GM12801 (cell line): ENCODE results near the gene DCK.

Experiments used
- CTCF ChIP-seq: IDR thresholded peaks from one replicate; pipeline ENCODE4 v1.5.1; 2011; ENCODE audit warnings: control low read depth; ENCODE audit not compliant: insufficient read length; ENCODE audit errors: extremely low read depth

DCK gene

GRCh38 chr4:70992391-70992881 is 1.0 kb upstream of the DCK start:
- TF ChIP-seq CTCF: no peak

- TF ChIP-seq CTCF: no peak
Observed at GRCh38 chr4:70994069-70994366, 569 bp downstream of the DCK start.

- TF ChIP-seq CTCF: no peak
Observed at GRCh38 chr4:70994387-70995099, 1.1 kb downstream of the DCK start.

- no peak for TF ChIP-seq CTCF
Observed at GRCh38 chr4:70996018-70996360, 2.5 kb downstream of the DCK start.

GRCh38 chr4:70997036-70997435 is 3.6 kb downstream of the DCK start:
- no peak for TF ChIP-seq CTCF

- TF ChIP-seq CTCF: no peak
Observed at GRCh38 chr4:70997546-70997945, 4.1 kb downstream of the DCK start.

GRCh38 chr4:71004281-71004851 is 10.9 kb downstream of the DCK start:
- no peak for TF ChIP-seq CTCF
